Astrocyte of the hippocampus (primary cell): Measurements from ENCODE around the gene TUBGCP3.
A peak's percentile ranks its signal among the peaks of the same experiment; 100 is the strongest.
"Not testable (repeated sequence)": the region's sequence is repeated elsewhere in the genome, so short reads cannot be mapped to it uniquely, and the experiment has no call there.

Experiments used
- DNase-seq: peaks from one replicate; pipeline ENCODE4 v3.0.0; 2011; ENCODE audit warnings: low read depth, low spot score

TUBGCP3 gene

DNA sequence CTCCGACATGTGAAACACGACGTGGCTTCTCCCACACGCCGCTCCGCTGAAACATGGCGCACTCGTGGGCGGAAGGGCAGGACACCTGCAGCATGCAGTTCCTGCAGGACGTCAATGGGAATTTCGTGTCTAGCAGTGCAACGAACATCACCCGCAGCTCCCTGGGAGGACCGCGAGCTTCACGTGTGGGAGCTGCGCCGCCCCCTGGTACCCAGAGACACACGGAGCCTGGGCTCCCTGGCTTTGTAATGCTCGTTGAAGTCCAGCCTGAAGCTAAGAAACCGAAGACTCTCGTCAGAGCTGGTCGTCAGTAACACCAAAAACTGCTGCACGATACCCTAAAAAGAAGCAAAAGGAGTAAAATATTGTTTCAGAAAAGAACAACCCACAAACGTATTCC lies 102.1 kb downstream of the TUBGCP3 start:
- DNase-seq, result not testable (repeated sequence)

DNA sequence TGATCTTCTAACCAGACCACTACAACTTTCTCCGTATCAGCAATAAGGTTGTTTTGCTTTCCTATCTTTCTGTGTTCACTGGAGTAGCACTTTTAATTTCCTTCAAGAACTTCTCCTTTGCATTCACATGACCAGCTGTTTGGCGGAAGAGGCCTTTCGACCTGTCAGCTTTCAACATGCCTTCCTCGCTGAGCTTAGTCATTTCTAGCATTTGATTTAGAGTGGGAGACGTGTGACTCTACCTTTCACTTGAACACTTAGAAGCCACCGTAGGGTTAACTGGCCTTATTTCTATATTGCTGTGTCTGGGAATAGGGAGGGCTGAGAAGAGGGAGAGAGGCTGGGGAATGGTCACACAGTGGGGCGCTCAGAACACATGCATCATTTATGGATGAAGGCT lies 104.7 kb downstream of the TUBGCP3 start:
- DNase-seq, result no peak

- peak; percentile 28 for DNase-seq
Measured at GRCh38 chr13:112481458-112481857, 106.5 kb downstream of the TUBGCP3 start.

GRCh38 chr13:112479389-112479788 lies 108.6 kb downstream of the TUBGCP3 start:
- DNase-seq, result no peak

DNA sequence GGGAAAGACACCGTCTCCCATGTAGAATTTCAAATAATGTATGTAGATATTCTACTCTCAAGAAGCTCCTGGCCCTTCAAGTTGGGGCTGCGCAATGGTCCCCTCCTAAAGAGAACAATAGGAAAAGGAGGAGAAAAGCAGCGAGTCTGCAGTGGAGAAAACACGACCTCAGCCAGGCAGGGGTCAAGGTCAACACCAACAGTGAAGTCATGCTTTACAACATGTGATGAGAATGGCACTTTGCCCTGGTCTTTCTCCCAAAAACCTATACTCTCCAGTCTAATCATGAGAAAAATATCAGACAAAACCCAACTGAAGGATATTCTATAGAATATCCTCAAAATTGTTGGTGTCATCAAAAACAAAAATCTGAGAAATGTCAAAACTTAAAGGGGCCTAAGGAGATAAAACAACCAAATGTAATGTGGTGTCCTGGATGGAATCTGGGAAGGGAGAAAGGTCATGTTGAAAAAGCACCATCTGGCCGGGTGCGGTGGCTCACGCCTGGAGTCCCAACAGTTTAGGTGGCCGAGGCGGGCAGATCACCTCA lies 110.8 kb downstream of the TUBGCP3 start:
- DNase-seq, result no peak

- no peak for DNase-seq
Measured at GRCh38 chr13:112475889-112476288, 112.1 kb downstream of the TUBGCP3 start.

GRCh38 chr13:112474869-112475268 lies 113.1 kb downstream of the TUBGCP3 start:
- no peak for DNase-seq

DNA sequence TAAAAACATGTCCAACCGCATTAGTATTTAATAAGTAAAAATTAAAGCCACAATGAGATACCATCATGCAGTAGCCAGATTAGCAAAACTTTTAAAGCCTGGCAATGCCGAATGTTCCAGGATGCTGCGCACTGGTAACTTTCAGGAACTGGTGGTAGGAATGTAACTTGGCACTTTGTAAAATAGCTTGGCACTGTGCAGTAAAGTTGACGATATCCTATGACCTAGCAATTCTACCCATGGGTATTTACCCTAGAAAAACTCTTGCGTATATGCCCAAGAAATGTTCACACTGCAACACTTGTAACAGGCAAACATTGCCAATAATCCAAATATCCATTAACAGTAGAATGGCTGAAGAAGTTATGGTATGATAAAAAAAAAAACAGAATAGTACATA lies 114.1 kb downstream of the TUBGCP3 start:
- no peak for DNase-seq

- DNase-seq, result no peak
Measured at GRCh38 chr13:112469071-112469745, 118.7 kb downstream of the TUBGCP3 start.

DNA sequence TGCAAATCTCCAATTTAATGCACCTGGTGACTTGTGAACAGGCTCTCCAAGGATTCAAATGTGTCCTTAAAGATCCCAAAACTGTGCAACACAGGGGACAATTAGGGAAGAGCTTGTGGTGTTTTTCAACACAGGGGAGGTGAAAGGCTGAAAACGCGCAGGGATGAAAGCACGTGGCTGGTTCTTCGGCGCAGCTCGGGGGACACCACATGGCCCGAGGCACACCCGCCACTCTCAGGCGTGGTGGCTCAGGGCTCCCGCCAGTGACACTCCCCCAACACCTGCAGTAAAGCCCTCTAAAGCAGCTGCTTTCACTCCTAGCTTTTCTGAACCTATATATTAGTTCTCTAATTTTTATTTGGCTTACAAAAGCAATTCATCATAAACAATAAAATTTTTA lies 119.9 kb downstream of the TUBGCP3 start:
- no peak for DNase-seq

DNA sequence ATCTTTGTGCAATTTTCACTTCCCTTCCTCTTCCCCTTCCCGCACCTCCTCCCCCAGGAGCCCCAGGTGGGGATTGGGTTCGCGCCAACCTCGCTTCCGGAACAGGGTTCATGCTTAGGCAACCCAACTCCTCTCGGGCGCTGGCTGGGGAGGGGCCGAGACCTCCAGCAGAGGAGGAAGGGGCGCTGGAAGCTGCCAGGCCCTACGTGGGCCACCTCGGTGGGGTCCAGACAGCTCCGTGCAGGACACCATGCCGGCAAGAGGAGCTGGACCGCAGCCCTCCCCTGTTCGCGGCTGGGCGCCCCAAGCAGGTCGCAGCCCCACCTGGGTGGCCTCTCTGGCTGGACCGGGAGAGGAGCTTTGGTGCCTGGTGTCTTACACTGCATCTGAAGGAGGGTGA lies 120.7 kb downstream of the TUBGCP3 start:
- DNase-seq, result no peak

GRCh38 chr13:112466132-112467058 lies 121.6 kb downstream of the TUBGCP3 start:
- no peak for DNase-seq

GRCh38 chr13:112465251-112466131 lies 122.5 kb downstream of the TUBGCP3 start:
- DNase-seq, result no peak

GRCh38 chr13:112464720-112465119 lies 123.2 kb downstream of the TUBGCP3 start:
- no peak for DNase-seq

GRCh38 chr13:112462408-112462807 lies 125.5 kb downstream of the TUBGCP3 start:
- no peak for DNase-seq

GRCh38 chr13:112457485-112457884 lies 130.5 kb downstream of the TUBGCP3 start:
- no peak for DNase-seq

DNA sequence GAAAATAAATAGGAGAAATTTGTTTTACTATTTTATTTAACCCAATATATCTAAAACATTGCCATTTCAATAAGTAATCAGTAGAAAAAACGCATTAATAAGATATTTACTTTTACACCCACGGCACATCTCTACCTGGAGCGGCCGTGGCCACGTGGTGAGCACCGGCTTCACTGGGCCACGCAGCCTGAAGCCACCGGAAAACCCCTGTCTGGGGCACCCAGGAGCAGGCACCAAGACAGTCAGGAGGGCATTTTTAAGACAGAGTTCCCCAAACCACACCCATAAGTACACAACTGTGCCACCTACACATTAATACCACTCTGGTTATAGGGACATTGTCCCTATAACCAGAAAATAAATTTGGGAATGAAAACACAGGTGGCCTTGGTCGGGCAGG lies 130.9 kb downstream of the TUBGCP3 start:
- no peak for DNase-seq

GRCh38 chr13:112456138-112457056 lies 131.6 kb downstream of the TUBGCP3 start:
- DNase-seq, result no peak

DNA sequence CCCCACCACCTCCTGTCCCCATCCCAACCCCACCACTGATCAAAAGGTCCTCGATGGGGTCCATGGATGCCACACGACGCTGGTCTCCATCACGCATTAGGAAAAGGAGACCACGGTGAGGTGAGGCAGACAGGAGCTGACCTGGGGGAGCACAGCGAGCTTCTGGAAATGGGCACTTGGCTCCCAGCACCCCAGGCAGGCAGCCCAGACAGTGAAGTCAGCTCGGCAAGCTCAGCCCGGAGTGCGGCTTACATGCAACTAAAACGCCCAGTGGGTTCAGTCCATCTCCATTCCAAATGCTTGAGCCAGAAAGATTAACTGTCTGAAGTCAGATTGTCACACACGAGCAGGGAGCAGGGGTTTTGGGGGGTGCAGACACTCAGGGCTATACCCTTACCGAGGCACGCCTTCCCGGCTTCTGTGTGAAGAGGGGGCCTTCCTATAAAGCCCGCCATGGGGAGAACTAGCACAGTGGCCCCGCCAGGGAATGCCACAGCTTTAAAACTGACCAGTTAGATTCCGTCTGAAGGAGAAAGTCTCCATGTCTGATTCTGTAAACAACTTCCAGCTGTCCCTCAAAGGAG lies 132.4 kb downstream of the TUBGCP3 start:
- DNase-seq, result no peak

DNA sequence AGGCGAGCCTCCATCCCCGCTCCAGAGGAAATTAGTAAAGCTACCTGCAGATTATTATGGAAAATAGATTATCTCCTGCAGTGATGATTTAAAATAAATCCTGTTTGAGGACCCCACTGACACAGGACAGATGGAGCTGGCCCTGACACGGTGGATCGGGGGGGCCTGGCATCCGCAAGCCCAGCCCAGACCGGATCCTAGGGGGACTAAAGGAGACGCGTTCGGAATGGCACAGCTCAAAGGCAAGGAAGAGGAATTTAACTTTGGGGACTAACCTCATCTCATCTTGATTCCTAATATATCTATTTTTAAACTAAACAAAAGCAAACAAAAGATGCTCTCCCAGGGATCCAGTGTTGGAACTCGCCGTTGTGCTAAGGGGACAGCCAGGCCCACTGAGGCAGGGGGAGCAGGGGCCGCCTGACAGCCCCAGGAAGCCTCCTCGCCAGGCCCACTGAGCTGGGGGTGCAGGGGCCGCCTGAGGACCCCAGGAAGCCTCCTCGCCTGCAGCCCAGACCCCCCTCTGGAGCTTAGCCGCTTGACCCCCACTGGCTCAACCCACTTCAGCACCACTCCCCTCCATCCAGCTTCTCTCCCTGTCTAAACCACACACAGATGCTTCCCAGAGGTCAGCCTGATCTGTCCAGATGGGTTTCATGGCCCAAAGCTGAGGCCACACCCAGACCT lies 133.2 kb downstream of the TUBGCP3 start:
- DNase-seq, result no peak
